NCI-H2227 (cell line): ENCODE data around the gene PCDHGB6.
"Not testable (repeated sequence)": the region's sequence is repeated elsewhere in the genome, so short reads cannot be mapped to it uniquely, and the experiment has no call there.

Experiments used
- DNase-seq: peaks from one replicate; lab custom pipeline; 2025; ENCODE audit not compliant: unreplicated experiment; lab: John Stamatoyannopoulos, UW

Gene PCDHGB6

GRCh38 chr5:141407790-141408505, at the start of gene PCDHGB6:
Gene PCDHGB6, plus strand, starts transcription at chr5:141408021. Its CDS starts 182 bp downstream, at chr5:141408203.
- DNase-seq = not testable (repeated sequence)

- peak; percentile 25 for DNase-seq
Observed at GRCh38 chr5:141359790-141360426, 47.9 kb upstream of the PCDHGB6 start, which contains the start of gene PCDHGB2. Gene PCDHGB2, plus strand, starts transcription at chr5:141359994. Its CDS starts 142 bp downstream, at chr5:141360136.

DNA sequence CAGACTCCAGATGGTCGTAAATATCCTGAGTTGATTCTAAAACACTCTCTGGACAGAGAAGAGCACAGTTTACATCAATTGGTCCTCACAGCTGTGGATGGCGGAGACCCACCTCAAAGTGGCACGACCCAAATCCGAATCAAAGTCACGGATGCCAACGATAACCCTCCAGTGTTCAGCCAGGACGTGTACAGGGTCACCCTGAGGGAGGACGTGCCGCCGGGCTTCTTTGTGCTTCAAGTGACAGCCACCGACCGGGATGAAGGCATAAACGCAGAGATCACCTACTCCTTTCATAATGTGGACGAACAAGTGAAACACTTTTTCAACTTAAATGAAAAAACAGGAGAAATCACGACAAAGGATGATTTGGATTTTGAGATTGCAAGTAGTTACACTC, 47.1 kb upstream of the PCDHGB6 start:
- DNase-seq = no peak

DNA sequence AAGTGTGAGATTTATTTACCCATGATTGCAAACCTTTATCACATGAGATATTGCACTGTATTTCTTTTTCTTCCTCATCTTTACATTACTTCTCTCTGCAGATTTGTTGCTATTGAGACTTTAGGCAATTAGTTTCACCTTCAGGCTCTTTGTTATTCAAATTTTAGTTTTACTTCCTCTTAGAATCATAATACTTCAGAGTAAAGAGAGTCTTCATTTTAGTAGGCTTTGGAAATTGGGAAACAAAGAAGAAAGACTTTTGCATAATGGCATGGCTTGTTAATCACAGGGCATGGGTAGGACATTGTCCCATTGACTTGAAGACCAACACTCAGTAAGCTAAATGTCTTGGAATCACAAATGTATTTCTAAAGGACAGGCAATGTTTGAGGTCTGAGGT, 45.1 kb upstream of the PCDHGB6 start:
- DNase-seq = no peak

DNA sequence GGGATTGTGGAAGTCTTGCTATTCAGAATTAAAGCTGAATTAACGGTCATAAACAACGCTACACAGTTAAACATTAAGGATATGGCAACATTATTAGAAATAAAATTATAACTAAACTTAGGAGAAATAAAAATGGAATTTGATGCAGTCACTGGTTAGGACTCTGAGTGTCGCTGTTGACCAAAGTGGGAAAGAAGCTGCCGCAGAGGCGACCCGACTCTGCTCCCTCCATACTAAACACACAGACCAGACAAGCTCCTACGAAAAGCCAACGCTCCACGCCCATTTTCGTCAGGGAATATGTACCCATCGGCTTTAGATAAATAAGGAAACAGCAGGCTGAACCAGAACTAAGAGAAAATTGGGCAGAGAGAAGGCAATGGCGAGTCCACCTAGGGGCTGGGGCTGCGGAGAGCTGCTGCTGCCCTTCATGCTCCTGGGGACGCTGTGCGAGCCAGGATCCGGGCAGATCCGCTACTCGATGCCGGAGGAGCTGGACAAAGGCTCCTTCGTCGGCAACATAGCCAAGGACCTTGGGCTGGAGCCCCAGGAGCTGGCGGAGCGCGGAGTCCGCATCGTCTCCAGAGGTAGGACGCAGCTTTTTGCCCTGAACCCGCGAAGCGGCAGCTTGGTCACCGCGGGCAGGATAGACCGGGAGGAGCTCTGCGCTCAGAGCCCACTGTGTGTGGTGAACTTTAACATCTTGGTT, 43.7 kb upstream of the PCDHGB6 start, which contains the start of gene PCDHGA5:
Gene PCDHGA5 (plus strand): TSS at position 211 of the 709 bp plus-strand sequence. CDS start 169 bp downstream, at position 380.
- no peak for DNase-seq

GRCh38 chr5:141366016-141366896, 41.6 kb upstream of the PCDHGB6 start:
- no peak for DNase-seq

GRCh38 chr5:141369994-141370848, 37.6 kb upstream of the PCDHGB6 start, which contains the start of gene PCDHGB3:
Gene PCDHGB3, plus strand, starts transcription at chr5:141370242. Its CDS starts 153 bp downstream, at chr5:141370395.
- no peak for DNase-seq

DNA sequence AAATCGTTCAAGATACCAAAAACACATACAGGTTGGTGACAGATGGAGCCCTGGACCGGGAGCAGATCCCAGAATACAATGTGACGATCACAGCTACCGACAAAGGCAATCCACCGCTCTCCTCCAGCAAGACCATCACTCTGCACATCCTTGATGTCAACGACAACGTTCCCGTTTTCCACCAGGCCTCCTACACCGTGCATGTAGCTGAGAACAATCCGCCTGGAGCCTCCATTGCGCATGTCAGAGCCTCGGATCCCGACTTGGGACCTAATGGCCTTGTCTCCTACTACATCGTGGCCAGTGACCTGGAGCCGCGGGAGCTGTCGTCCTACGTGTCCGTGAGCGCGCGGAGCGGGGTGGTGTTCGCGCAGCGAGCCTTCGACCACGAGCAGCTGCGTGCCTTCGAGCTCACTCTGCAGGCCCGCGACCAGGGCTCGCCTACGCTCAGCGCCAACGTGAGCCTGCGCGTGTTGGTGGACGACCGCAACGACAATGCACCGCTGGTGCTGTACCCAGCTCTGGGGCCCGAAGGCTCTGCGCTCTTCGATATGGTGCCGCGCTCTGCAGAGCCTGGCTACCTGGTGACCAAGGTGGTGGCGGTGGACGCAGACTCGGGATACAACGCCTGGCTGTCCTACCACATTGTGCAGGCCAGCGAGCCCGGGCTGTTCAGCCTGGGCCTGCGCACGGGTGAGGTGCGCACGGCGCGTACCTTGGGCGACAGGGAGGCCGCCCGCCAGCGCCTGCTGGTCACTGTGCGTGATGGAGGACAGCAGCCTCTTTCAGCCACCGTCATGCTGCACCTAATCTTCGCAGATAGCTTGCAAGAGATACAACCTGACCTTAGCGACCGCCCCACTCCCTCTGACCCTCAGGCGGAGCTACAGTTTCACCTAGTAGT, 36.0 kb upstream of the PCDHGB6 start:
- no peak for DNase-seq

- no peak for DNase-seq
Observed at GRCh38 chr5:141373673-141374317, 34.0 kb upstream of the PCDHGB6 start, which contains the start of gene PCDHGA6. Gene PCDHGA6, plus strand, starts transcription at chr5:141373891. Its CDS starts 193 bp downstream, at chr5:141374084.

GRCh38 chr5:141374627-141375026, 33.2 kb upstream of the PCDHGB6 start:
- DNase-seq = no peak

- DNase-seq = not testable (repeated sequence)
Observed at GRCh38 chr5:141375444-141376155, 32.2 kb upstream of the PCDHGB6 start.

DNA sequence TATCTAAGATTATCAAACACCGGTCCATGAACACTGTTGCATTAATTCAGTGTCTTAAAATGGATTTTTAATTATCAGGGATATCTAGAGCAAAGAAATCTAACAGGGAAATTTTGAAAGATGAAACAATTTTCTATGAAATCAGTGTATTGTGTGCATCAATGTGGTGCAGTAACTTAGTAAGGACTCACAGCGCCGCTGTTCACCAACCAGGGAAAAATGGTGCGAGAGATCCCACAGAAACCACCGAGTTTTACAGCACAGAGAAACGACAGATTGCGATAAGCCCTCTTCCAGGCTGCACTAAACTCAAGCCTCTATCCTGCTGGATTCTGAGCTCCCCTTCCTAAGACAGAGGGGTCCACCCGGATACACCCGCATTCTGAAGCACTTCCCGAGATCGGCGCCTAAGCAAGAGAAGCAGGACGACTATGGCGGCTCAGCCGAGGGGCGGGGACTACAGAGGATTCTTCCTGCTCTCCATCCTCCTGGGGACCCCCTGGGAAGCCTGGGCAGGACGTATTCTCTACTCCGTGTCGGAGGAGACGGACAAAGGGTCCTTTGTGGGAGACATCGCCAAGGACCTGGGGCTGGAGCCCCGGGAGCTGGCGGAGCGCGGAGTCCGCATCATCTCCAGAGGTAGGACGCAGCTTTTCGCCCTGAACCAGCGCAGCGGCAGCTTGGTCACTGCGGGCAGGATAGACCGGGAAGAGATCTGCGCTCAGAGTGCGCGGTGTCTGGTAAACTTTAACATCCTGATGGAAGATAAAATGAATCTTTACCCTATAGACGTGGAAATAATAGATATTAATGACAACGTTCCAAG, 25.1 kb upstream of the PCDHGB6 start, which contains the start of gene PCDHGA7:
Gene PCDHGA7 (plus strand): TSS at position 274 of the 826 bp plus-strand sequence. CDS start 158 bp downstream, at position 432.
- DNase-seq = peak; percentile 50

- DNase-seq = no peak
Observed at GRCh38 chr5:141383345-141383744, 24.5 kb upstream of the PCDHGB6 start.

DNA sequence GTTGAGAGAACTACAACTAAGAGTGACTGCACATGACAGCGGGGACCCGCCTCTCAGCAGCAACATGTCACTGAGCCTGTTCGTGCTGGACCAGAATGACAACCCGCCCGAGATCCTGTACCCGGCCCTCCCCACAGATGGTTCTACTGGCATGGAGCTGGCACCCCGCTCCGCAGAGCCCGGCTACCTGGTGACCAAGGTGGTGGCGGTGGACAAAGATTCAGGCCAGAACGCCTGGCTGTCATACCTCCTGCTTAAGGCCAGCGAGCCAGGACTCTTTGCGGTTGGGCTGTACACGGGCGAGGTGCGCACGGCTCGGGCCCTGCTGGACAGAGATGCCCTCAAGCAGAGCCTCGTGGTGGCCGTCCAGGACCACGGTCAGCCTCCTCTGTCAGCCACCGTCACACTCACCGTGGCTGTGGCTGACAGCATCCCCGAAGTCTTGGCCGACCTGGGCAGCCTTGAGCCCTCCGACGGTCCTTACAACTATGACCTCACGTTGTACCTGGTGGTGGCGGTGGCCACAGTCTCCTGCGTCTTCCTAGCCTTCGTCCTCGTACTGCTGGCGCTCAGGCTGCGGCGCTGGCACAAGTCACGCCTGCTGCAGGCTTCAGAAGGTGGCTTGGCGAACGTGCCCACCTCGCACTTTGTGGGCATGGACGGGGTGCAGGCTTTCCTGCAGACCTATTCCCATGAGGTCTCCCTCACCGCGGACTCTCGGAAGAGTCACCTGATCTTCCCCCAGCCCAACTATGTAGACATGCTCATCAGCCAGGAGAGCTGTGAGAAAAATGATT, 23.2 kb upstream of the PCDHGB6 start:
- DNase-seq = no peak

DNA sequence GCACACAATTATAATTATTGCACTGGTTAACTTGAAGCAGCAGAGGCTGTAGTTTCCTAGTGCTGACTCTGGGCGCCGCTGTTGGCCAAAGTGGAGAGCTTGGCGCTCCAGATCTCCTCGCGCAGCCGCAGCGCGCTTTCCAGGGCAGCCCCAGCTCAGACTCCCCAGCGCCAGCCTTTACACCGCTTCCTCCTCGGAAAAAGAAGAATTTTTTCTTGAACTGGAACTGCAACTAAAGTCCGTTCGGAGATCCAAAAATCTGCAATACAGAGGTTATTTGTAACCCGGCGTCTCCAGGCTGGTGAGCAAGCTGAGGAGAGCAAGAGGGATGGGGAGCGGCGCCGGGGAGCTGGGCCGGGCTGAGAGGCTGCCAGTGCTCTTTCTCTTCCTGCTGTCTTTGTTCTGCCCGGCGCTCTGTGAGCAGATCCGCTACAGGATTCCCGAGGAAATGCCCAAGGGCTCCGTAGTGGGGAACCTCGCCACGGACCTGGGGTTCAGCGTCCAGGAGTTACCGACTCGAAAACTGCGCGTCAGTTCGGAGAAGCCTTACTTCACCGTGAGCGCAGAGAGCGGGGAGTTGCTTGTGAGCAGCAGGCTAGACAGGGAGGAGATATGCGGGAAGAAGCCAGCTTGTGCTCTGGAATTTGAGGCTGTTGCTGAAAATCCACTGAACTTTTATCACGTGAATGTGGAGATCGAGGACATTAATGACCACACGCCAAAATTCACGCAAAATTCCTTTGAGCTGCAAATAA, 20.1 kb upstream of the PCDHGB6 start, which contains the start of gene PCDHGB4:
Gene PCDHGB4 (plus strand): TSS at position 142 of the 755 bp plus-strand sequence. CDS start 187 bp downstream, at position 329.
- not testable (repeated sequence) for DNase-seq
